ENCODE data around the gene MBD3.

MBD3 gene

DNA sequence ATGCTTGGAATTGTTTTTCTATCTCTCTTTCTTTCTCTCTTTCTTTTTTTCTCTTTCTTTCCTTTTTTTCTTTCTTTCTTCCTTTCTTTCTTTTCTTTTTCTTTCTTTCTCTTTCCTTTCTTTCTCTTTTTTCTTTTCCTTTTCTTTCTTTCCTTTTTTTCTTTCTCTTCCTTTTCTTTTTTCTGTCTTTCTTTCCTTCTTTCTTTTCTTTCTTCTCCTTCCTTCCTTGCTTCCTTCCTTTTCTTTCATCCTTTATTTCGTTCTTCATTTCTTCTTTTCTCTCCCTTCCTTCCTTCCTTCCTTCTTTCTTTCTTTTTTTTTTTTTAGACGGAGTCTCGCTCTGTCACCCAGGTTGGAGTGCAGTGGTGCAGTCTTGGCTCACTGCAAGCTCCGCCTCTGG lies 22.7 kb downstream of the MBD3 start:
- Histone ChIP-seq H3K9ac (ENCODE audit: low read length in 2 of 2) (no peak overlapping the region), H3K27me3 (ENCODE audit: control insufficient read depth in 1 of 2, insufficient read depth in 2 of 2, low read length in 2 of 2) (no peaks in the 10 kb centered on the region), H3K4me1 (ENCODE audit: control insufficient read depth, insufficient read depth, low read length) (peaks cover 8% of the 10 kb centered on the region), H3K4me3 (ENCODE audit: low read length in 2 of 2) (no peak overlapping the region), H3K9me3 (ENCODE audit: control insufficient read depth in 2 of 2, low read length in 2 of 2) (no peaks in the 10 kb centered on the region), H3K36me3 (ENCODE audit: control insufficient read depth in 2 of 2, insufficient read depth in 2 of 2, low read length in 2 of 2) (no peaks in the 10 kb centered on the region), H3K27ac (ENCODE audit: low read length) (no peak overlapping the region)

GRCh38 chr19:1568320-1569019 lies 24.2 kb downstream of the MBD3 start, which contains the start of gene MEX3D:
Gene MEX3D (minus strand): TSS chr19:1568325. CDS start chr19:1568058, 267 bp downstream.
- Histone ChIP-seq H3K4me3 (ENCODE audit: low read length in 2 of 2) (peak within 1 kb of the TSS; percentile 46 to 76), H3K9ac (ENCODE audit: low read length in 2 of 2) (peak within 1 kb of the TSS in 1 of 2 donors; percentile 36), H3K36me3 (ENCODE audit: control insufficient read depth in 2 of 2, insufficient read depth in 2 of 2, low read length in 2 of 2) (no peaks in the 10 kb centered on the region), H3K27me3 (ENCODE audit: control insufficient read depth in 1 of 2, insufficient read depth in 2 of 2, low read length in 2 of 2) (no peaks in the 10 kb centered on the region), H3K27ac (ENCODE audit: low read length) (no peak within 1 kb of the TSS), H3K4me1 (ENCODE audit: control insufficient read depth, insufficient read depth, low read length) (peaks cover 8% of the 10 kb centered on the region), H3K9me3 (ENCODE audit: control insufficient read depth in 2 of 2, low read length in 2 of 2) (no peaks in the 10 kb centered on the region)

DNA sequence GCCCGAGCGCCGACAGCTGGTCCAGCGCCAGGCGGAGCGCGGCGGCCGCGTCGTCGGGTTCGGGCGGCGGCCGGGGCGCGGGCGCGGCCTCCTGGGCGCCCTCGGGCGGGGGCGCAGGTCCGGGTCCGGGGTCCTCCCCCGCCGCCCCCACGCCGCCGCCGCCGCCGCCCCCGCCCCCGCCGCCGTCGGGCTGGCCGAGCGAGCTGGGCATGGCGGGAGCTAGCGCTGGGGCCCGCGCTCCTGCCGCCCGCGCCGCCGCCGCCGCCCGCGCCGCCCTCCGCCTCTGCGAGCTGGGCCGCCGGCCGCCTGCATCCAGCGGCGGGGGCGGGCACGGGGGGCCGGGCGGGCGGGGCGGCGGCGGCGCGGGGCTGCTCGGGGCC lies 24.8 kb downstream of the MBD3 start:
- Histone ChIP-seq H3K36me3 (ENCODE audit: control insufficient read depth in 2 of 2, insufficient read depth in 2 of 2, low read length in 2 of 2) (no peaks in the 10 kb centered on the region), H3K4me1 (ENCODE audit: control insufficient read depth, insufficient read depth, low read length) (peaks cover 8% of the 10 kb centered on the region), H3K9me3 (ENCODE audit: control insufficient read depth in 2 of 2, low read length in 2 of 2) (no peaks in the 10 kb centered on the region), H3K4me3 (ENCODE audit: low read length in 2 of 2) (peak overlapping the region in 1 of 2 donors; percentile 76), H3K27ac (ENCODE audit: low read length) (no peak overlapping the region), H3K9ac (ENCODE audit: low read length in 2 of 2) (no peak overlapping the region), H3K27me3 (ENCODE audit: control insufficient read depth in 1 of 2, insufficient read depth in 2 of 2, low read length in 2 of 2) (no peaks in the 10 kb centered on the region)

DNA sequence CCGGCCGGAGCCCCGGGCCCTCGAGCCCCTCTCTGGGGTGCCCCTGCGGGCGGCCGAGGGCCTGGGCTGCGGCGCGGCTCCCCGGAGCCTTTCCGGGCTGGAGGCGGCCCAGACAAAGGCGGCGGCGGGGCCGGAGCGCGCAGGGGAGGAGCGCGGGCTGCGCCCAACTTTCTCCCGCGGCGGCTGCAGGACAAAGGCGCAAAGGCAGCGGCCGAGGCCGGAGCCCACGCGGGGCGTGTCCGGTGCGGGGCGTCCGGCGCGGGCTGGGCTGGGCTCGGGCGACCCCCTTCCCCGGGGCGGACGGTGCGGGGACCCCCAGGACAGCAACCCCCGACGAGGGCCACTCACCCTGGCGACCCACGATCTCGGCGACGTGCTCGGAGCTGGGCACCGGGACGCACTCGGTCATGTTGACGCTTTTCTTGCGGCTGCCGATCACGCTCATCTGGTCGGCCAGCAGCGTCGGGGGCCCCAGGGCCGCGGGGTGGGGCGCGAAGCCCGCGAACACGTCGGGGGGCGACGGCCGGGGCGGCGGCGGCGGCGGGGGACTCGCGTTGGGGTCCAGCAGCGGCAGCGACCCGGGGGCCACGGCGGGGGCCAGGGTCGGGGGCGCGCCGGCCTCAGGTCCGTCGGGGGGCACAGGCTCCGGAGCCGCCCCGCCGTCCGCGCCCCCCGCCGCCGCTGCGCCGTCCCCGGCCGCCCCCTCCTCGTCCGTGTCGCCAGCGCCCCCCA lies 25.4 kb downstream of the MBD3 start:
- peak overlapping the region; percentile 41 for H3K27ac ChIP-seq (ENCODE audit: low read length)

DNA sequence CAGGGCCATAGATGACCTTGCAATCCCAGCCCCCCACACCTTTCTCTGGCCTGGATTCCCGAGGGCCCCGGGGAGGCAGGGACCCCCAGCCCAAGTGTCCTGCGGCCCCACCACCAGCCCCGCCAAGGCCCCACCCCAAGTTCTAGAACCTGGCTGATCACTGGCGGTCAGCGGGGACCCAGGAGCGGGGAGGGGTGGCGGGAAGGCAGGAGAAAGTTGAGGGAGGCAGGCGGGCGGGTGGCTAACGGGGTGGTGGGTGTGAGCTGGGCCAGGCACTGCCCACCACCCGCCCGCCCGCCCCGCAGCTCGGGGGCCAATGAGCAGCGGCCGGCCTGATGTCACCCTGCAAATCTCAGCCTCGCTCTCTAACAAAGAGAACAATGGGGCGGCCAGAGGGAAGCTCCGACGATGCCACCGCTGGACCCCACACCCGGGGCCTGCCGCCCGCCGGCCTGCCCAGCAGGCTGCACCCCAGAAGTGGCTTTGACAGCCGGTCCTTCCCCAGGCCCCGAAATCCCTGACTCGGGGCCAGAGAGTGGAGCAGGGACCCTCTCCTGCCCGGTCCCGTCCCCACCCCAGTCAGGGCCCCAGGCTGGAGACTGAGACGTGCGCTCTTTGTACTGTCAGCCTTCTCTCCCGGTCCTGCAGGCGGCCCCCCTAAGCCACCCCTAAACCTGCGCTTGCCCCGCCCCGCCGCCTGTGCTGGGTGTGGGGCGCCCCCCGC lies 26.1 kb downstream of the MBD3 start:
- Histone ChIP-seq H3K9ac (ENCODE audit: low read length in 2 of 2) (peak overlapping the region; percentile 38 to 60), H3K27ac (ENCODE audit: low read length) (peak overlapping the region; percentile 41), H3K36me3 (ENCODE audit: control insufficient read depth in 2 of 2, insufficient read depth in 2 of 2, low read length in 2 of 2) (no peaks in the 10 kb centered on the region), H3K27me3 (ENCODE audit: control insufficient read depth in 1 of 2, insufficient read depth in 2 of 2, low read length in 2 of 2) (no peaks in the 10 kb centered on the region), H3K4me1 (ENCODE audit: control insufficient read depth, insufficient read depth, low read length) (peaks cover 8% of the 10 kb centered on the region), H3K4me3 (ENCODE audit: low read length in 2 of 2) (peak overlapping the region; percentile 55 to 76), H3K9me3 (ENCODE audit: control insufficient read depth in 2 of 2, low read length in 2 of 2) (no peaks in the 10 kb centered on the region)

More for the DNA sequence above, 25.4 kb downstream of the MBD3 start:
- Histone ChIP-seq H3K4me1 (ENCODE audit: control insufficient read depth, insufficient read depth, low read length) (peaks cover 8% of the 10 kb centered on the region), H3K9ac (ENCODE audit: low read length in 2 of 2) (peak overlapping the region in 1 of 2 donors; percentile 36), H3K27me3 (ENCODE audit: control insufficient read depth in 1 of 2, insufficient read depth in 2 of 2, low read length in 2 of 2) (no peaks in the 10 kb centered on the region), H3K9me3 (ENCODE audit: control insufficient read depth in 2 of 2, low read length in 2 of 2) (no peaks in the 10 kb centered on the region), H3K36me3 (ENCODE audit: control insufficient read depth in 2 of 2, insufficient read depth in 2 of 2, low read length in 2 of 2) (no peaks in the 10 kb centered on the region), H3K4me3 (ENCODE audit: low read length in 2 of 2) (peak overlapping the region; percentile 46 to 76)

DNA sequence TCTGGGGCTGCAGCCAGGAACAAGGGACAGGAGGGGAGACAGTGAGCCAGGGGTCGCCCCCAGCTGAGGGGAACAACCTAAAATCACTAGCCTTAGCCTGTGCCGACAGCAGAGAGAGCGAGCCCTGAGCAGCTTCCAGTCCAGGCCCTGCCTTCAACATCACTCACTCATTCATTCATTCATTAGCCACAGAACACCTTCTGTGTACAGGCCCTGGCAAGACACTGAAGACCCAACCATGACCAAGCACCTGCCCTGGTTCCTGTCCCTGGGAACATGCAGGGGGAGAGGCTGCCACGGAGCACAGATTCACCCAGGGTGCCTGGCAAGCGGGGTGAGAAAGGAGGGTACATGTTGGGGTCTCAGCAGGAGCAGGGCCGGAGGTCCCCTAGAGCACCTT lies 29.4 kb downstream of the MBD3 start:
- H3K36me3 ChIP-seq (ENCODE audit: control insufficient read depth in 2 of 2, insufficient read depth in 2 of 2, low read length in 2 of 2), result no peaks in the 10 kb centered on the region
- H3K27ac ChIP-seq (ENCODE audit: low read length), result no peak overlapping the region
- H3K9ac ChIP-seq (ENCODE audit: low read length in 2 of 2), result no peak overlapping the region
- H3K27me3 ChIP-seq (ENCODE audit: control insufficient read depth in 1 of 2, insufficient read depth in 2 of 2, low read length in 2 of 2), result no peaks in the 10 kb centered on the region
- H3K9me3 ChIP-seq (ENCODE audit: control insufficient read depth in 2 of 2, low read length in 2 of 2), result no peaks in the 10 kb centered on the region
- H3K4me3 ChIP-seq (ENCODE audit: low read length in 2 of 2), result no peak overlapping the region
- H3K4me1 ChIP-seq (ENCODE audit: control insufficient read depth, insufficient read depth, low read length), result peaks cover 3% of the 10 kb centered on the region

DNA sequence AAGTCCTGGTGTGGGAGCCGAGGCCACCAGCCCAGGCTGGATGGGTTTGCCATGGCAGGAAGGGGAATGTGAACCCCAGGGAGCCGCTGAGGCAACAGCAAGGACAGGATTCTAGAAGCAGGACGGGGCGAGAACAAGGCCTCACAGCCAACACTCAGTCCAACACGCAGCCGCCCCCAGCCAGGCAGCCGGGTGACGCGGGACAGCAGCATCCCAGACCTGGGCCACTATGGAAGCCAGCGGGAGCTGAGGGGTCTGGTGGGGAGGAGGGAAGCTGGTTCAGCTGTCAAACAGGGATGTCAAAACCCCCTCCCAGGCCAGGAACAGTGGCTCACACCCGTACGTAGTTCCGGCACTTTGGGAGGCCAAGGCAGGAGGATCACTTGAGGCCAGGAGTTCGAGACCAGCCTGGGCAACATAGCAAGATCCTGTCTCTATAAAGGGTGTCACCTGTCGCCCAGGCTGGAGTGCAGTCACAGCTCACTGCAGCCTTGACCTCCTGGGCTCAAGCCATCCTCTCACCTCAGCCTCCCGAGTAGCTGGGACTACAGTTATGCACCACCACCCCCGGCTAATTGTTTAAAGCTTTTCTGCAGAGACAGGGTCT lies 31.3 kb downstream of the MBD3 start:
- no peaks in the 10 kb centered on the region for H3K9me3 ChIP-seq (ENCODE audit: control insufficient read depth in 2 of 2, low read length in 2 of 2)
- no peak overlapping the region for H3K9ac ChIP-seq (ENCODE audit: low read length in 2 of 2)
- H3K4me1 ChIP-seq (ENCODE audit: control insufficient read depth, insufficient read depth, low read length), result peaks cover 3% of the 10 kb centered on the region
- H3K27ac ChIP-seq (ENCODE audit: low read length), result no peak overlapping the region
- no peaks in the 10 kb centered on the region for H3K36me3 ChIP-seq (ENCODE audit: control insufficient read depth in 2 of 2, insufficient read depth in 2 of 2, low read length in 2 of 2)
- no peaks in the 10 kb centered on the region for H3K27me3 ChIP-seq (ENCODE audit: control insufficient read depth in 1 of 2, insufficient read depth in 2 of 2, low read length in 2 of 2)
- H3K4me3 ChIP-seq (ENCODE audit: low read length in 2 of 2), result no peak overlapping the region

DNA sequence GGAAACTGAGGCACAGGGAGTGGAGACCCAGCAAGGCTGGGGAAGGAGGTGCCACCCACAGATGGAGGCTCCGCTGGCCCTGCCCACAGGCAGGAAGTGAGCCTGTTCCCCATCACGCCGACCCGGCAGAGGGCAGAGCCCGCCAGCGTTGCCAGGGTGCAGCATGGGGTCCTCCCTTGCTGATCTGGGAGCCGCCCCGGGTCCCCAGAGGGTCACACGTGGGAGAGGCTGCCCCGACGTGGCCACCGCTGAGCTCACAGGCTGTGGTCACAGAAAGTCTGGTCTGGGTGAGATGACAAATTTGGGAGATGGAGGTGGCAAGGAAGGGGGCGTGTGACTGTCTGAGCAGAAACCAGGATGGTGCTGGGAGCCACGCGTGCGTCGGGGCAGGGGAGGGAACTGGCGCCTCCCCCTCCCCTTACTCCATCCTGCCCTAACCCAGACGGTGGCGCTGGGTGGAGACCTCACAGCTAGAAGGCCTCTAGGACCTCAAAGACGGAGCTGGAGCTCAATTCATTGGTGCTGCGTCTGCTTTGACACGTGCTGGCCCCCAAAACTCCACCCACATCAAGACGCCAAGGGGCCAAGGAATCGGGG lies 32.3 kb downstream of the MBD3 start:
- no peak overlapping the region for H3K27ac ChIP-seq (ENCODE audit: low read length)
- no peak overlapping the region for H3K4me3 ChIP-seq (ENCODE audit: low read length in 2 of 2)
- H3K9ac ChIP-seq (ENCODE audit: low read length in 2 of 2), result no peak overlapping the region
- no peaks in the 10 kb centered on the region for H3K27me3 ChIP-seq (ENCODE audit: control insufficient read depth in 1 of 2, insufficient read depth in 2 of 2, low read length in 2 of 2)
- no peaks in the 10 kb centered on the region for H3K9me3 ChIP-seq (ENCODE audit: control insufficient read depth in 2 of 2, low read length in 2 of 2)
- H3K4me1 ChIP-seq (ENCODE audit: control insufficient read depth, insufficient read depth, low read length), result no peaks in the 10 kb centered on the region
- no peaks in the 10 kb centered on the region for H3K36me3 ChIP-seq (ENCODE audit: control insufficient read depth in 2 of 2, insufficient read depth in 2 of 2, low read length in 2 of 2)

GRCh38 chr19:1558552-1558951 lies 34.1 kb downstream of the MBD3 start:
- Histone ChIP-seq H3K27me3 (ENCODE audit: control insufficient read depth in 1 of 2, insufficient read depth in 2 of 2, low read length in 2 of 2) (no peaks in the 10 kb centered on the region), H3K9ac (ENCODE audit: low read length in 2 of 2) (no peak overlapping the region), H3K36me3 (ENCODE audit: control insufficient read depth in 2 of 2, insufficient read depth in 2 of 2, low read length in 2 of 2) (no peaks in the 10 kb centered on the region), H3K4me3 (ENCODE audit: low read length in 2 of 2) (no peak overlapping the region), H3K9me3 (ENCODE audit: control insufficient read depth in 2 of 2, low read length in 2 of 2) (no peaks in the 10 kb centered on the region), H3K4me1 (ENCODE audit: control insufficient read depth, insufficient read depth, low read length) (no peaks in the 10 kb centered on the region), H3K27ac (ENCODE audit: low read length) (no peak overlapping the region)

GRCh38 chr19:1556390-1557070 lies 36.1 kb downstream of the MBD3 start:
- H3K27ac ChIP-seq (ENCODE audit: low read length), result no peak overlapping the region
- no peaks in the 10 kb centered on the region for H3K4me1 ChIP-seq (ENCODE audit: control insufficient read depth, insufficient read depth, low read length)
- no peak overlapping the region for H3K9ac ChIP-seq (ENCODE audit: low read length in 2 of 2)
- H3K4me3 ChIP-seq (ENCODE audit: low read length in 2 of 2), result no peak overlapping the region
- H3K36me3 ChIP-seq (ENCODE audit: control insufficient read depth in 2 of 2, insufficient read depth in 2 of 2, low read length in 2 of 2), result no peaks in the 10 kb centered on the region
- H3K27me3 ChIP-seq (ENCODE audit: control insufficient read depth in 1 of 2, insufficient read depth in 2 of 2, low read length in 2 of 2), result no peaks in the 10 kb centered on the region
- no peaks in the 10 kb centered on the region for H3K9me3 ChIP-seq (ENCODE audit: control insufficient read depth in 2 of 2, low read length in 2 of 2)
